LNCAP (cell line): ENCODE measurements around the gene FAH.

Experiments
- TF ChIP-seq, protein P1 (sequence below): fragments of 450-650 bp; IDR thresholded peaks from 2 replicates; pipeline ENCODE4 v1.5.1; 2017; ENCODE audit warnings: mild to moderate bottlenecking

FAH gene

DNA sequence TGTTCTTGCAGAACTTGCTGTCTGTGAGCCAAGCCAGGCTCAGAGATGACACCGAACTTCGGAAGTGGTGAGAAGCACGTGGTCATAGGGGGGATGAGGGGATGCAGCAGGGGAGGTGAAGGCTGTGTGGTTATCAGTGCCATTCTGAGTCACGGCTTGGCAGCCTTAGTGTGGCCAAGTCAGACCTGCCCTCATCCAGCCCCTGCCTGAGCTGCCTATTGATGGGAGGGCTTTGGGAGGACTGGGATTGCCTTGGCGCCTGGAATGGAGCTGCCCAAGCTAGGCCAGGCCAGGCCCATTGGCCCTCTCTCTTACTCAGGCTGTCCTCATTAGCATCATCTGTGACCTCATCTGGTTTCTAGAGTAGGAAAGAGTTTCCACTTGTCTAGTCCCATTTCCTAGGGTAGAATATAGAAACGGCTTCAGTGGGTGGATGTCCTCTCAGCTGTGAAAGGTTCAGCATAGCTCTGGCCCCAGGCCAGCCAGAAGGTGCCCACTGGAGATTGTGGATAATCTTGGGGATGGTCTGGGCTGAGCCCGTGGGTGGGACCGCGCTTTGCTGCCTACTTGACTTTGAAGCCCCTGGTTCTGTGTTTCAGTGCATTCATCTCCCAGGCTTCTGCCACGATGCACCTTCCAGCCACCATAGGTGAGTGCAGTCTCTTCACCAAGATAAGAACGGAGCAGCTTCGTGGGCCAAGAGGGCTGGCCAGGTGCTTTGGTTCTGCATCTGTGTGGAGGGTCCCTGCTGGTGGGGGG is 7.2 kb downstream of the FAH start:
- TF ChIP-seq, protein P1, sequence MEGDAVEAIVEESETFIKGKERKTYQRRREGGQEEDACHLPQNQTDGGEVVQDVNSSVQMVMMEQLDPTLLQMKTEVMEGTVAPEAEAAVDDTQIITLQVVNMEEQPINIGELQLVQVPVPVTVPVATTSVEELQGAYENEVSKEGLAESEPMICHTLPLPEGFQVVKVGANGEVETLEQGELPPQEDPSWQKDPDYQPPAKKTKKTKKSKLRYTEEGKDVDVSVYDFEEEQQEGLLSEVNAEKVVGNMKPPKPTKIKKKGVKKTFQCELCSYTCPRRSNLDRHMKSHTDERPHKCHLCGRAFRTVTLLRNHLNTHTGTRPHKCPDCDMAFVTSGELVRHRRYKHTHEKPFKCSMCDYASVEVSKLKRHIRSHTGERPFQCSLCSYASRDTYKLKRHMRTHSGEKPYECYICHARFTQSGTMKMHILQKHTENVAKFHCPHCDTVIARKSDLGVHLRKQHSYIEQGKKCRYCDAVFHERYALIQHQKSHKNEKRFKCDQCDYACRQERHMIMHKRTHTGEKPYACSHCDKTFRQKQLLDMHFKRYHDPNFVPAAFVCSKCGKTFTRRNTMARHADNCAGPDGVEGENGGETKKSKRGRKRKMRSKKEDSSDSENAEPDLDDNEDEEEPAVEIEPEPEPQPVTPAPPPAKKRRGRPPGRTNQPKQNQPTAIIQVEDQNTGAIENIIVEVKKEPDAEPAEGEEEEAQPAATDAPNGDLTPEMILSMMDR, result no peak

DNA sequence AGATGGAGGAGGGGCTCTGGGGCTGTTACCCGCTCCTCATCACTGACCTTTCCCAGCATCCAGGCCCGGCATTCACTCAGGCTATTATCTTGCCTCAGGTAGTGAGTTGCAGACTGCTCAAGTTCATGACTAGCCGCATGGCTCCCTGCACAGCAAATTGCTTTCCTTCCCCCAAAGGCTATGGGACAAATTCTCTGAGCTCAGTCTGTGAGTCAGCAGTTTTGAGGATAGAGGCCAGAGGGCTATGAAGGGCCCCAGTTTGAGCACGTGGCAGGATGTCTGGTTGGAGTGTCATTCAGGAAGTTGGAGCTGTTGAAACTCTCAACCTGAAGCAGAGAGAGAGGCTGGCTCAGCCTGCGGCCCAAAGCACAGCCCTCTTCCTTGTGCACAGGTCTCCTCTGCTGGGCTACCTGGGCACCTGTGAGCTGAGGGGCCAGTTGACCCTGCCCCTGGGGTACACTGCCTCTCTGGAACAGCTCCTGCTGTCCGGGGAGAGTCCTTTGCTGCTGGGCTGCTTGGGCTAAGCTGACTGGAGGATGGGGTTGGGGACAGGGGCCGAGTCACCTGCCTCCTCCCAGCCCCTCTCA is 7.9 kb downstream of the FAH start:
- TF ChIP-seq, protein P1, result no peak

- TF ChIP-seq, protein P1, result no peak
Observed at GRCh38 chr15:80161468-80162016, 8.7 kb downstream of the FAH start.

DNA sequence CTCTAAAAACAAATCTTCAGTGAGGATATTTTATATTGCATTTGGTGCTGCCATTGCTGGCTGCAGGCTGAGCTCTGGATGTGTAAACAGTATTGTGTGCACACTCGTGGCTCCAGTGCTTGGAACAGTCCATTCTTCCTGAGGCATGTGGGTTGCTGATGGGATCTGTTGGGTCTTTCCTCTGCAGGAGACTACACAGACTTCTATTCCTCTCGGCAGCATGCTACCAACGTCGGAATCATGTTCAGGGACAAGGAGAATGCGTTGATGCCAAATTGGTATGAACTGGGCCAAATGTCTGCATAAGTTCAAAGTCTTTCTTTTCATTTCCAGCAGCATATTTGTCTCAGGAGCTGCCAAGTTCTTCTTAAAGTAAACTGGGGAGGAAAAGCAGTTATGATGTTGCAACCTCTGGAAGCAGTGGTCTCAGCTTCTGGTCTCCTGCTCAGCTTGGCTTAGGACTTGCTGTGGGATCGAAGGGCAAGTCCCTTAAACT is 9.3 kb downstream of the FAH start:
- TF ChIP-seq, protein P1, result no peak

DNA sequence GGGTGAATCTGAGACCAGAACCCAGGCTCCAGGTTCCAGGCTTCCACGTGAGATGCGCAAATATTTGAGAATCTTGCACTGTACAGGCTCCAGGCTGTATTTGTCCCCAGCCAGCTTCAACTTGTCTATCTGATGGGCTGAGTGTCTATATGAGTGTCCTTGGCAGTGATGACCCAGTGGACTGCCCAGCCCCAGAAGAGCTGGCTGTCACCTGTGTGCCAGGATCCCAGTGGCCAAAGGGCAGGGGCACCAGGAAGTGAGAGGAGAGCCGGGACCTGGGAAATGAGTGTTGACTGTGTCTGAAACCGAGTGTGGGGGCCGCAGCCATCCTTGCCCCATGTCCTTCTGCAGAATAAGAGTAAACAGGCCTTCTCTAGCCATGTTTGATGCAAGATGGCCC is 10.4 kb downstream of the FAH start:
- TF ChIP-seq, protein P1, result no peak

DNA sequence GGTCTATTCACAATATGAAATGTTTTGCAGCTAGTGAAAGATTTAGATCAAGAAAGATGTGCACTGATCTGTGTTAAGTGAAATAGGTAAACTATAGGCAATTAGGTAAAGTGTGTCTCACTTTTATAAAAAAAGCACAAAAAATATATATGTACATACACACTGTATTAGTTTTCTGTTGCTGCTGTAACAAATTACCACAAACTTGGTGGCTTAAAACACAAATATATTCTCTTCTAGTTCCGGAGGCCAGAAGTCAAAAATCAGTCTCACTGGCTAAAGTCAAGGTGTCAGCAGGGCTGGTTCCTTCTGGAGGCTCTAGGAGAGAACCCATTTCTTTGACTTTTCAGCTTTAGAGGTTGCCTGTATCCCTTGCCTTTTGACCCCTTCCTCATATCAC is 11.1 kb downstream of the FAH start:
- TF ChIP-seq, protein P1, result no peak

DNA sequence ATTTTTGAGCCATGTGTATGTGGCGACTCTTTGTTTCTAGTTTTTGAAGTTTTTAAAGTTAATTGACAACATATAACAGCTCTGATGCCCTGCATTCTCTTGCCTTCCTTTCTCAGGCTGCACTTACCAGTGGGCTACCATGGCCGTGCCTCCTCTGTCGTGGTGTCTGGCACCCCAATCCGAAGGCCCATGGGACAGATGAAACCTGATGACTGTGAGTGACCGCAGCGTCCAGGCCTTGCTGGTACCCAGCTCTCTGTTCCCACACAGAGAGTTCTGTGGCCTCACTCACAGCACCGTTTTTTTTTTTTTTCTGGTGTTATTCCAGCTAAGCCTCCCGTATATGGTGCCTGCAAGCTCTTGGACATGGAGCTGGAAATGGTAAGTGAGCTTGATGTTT is 15.1 kb downstream of the FAH start:
- TF ChIP-seq, protein P1, result no peak
